ENCODE data around the gene BCAS1. TPM values are rescaled to one million over a fixed set of nuclear protein-coding genes. Genes with fewer than 3 reads are reported as not detected.

BCAS1 gene
- total and polyA plus RNA-seq, 2 donors (not counting 1 experiment from before 2014, with no cell fraction given), result 0.97 to 1.1 TPM

DNA sequence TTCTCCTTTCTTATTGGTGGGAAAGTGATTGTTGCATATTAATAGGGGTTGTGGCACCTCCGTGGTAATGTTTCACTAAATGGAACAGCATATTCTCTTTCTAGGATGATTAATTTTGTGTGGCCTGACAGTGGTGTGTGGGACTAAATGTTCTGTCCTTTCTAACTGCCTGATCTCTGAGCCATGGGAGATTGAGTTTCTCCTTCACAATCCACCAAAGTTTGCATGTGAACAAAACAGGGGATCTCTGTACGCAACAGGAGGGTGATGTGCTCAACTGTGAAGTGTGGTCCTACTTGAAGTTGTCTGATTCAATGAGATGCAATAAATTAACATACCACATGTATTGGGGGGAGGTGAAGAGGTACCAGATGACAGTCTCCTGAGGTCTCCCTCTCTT lies 19.3 kb downstream of the BCAS1 start:
- TF ChIP-seq CTCF (IDR thresholded peaks at IDR 0.05) (no peak), EZH2 (IDR thresholded peaks at IDR 0.05; ENCODE audit: borderline replicate concordance, insufficient read depth, low read depth, low read length, poor library complexity, severe bottlenecking) (no peak)
- ATAC-seq (ENCODE audit: low read depth) (no peak), DNase-seq (no peak)
- POLR2A ChIA-PET, result no interaction called here
- Mint-ChIP-seq H3K9me3 (ENCODE audit: insufficient read depth) (peaks cover 4% of the 10 kb centered on the region), H3K4me3 (no peak overlapping the region), H3K27me3 (peaks cover 4% of the 10 kb centered on the region), H3K27ac (no peak overlapping the region), H3K4me1 (peaks cover 8% of the 10 kb centered on the region)
- Histone ChIP-seq H4K20me1 (ENCODE audit: control insufficient read depth, insufficient read depth, low read length, poor library complexity, severe bottlenecking) (no peaks in the 10 kb centered on the region), H3K36me3 (replicated peaks in 1 of 2; ENCODE audit: control extremely low read depth in 1 of 2, control insufficient read depth in 1 of 2, extremely low read depth in 1 of 2, insufficient read depth in 2 of 2, low read length in 1 of 2) (no peaks in the 10 kb centered on the region), H3K79me2 (ENCODE audit: control insufficient read depth, insufficient read depth, low read length) (no peaks in the 10 kb centered on the region), H3K9ac (ENCODE audit: low read length) (no peak overlapping the region), H3K9me3 (ENCODE audit: control extremely low read depth in 1 of 3, control insufficient read depth in 2 of 3, insufficient read depth in 1 of 3, low read length in 2 of 3) (peaks cover 0 to 13% (median 11%) of the 10 kb centered on the region in 3 donors), H3K4me2 (replicated peaks; ENCODE audit: low read depth, low read length, poor library complexity, severe bottlenecking) (no peak overlapping the region), H3K4me1 (ENCODE audit: control insufficient read depth in 2 of 2, insufficient read depth in 2 of 2, low read length in 2 of 2) (no peaks in the 10 kb centered on the region), H3K27ac (ENCODE audit: low read length in 2 of 2) (no peak overlapping the region), H2AFZ (ENCODE audit: insufficient read depth, low read depth, low read length, poor library complexity, severe bottlenecking) (no peak overlapping the region), H3K27me3 (replicated peaks in 1 of 4; ENCODE audit: control extremely low read depth in 1 of 4, control insufficient read depth in 3 of 4, insufficient read depth in 4 of 4, low read length in 3 of 4) (no peaks in the 10 kb centered on the region), H3K4me3 (ENCODE audit: control extremely low read depth in 1 of 5, extremely low read depth in 1 of 5, insufficient read depth in 1 of 5, low read depth in 2 of 5, low read length in 4 of 5) (no peak overlapping the region)
- CTCF ChIA-PET, result interaction anchor here (1.2 kb wide), 1 partner anchor 11 kb away, joined by 6 read pairs; no protein-coding TSS in a partner anchor
- WGBS (ENCODE audit: insufficient coverage), result 50% methylated on average over 1 of the region's 2 CpGs
- intact Hi-C loops (cut with micrococcal nuclease), result no loop called here

GRCh38 chr20:54048891-54049545 lies 21.4 kb downstream of the BCAS1 start:
- no peak for DNase-seq
- H3K27ac Mint-ChIP-seq, result no peak overlapping the region
- H3K4me3 Mint-ChIP-seq, result no peak overlapping the region
- Histone ChIP-seq H2AFZ (ENCODE audit: insufficient read depth, low read depth, low read length, poor library complexity, severe bottlenecking) (no peak overlapping the region), H3K27me3 (replicated peaks in 1 of 4; ENCODE audit: control extremely low read depth in 1 of 4, control insufficient read depth in 3 of 4, insufficient read depth in 4 of 4, low read length in 3 of 4) (no peaks in the 10 kb centered on the region), H3K79me2 (ENCODE audit: control insufficient read depth, insufficient read depth, low read length) (no peaks in the 10 kb centered on the region), H3K4me3 (ENCODE audit: control extremely low read depth in 1 of 5, extremely low read depth in 1 of 5, insufficient read depth in 1 of 5, low read depth in 2 of 5, low read length in 4 of 5) (no peak overlapping the region), H4K20me1 (ENCODE audit: control insufficient read depth, insufficient read depth, low read length, poor library complexity, severe bottlenecking) (no peaks in the 10 kb centered on the region), H3K27ac (ENCODE audit: low read length in 2 of 2) (no peak overlapping the region), H3K4me1 (ENCODE audit: control insufficient read depth in 2 of 2, insufficient read depth in 2 of 2, low read length in 2 of 2) (no peaks in the 10 kb centered on the region), H3K36me3 (replicated peaks in 1 of 2; ENCODE audit: control extremely low read depth in 1 of 2, control insufficient read depth in 1 of 2, extremely low read depth in 1 of 2, insufficient read depth in 2 of 2, low read length in 1 of 2) (no peaks in the 10 kb centered on the region), H3K4me2 (replicated peaks; ENCODE audit: low read depth, low read length, poor library complexity, severe bottlenecking) (no peak overlapping the region), H3K9me3 (ENCODE audit: control extremely low read depth in 1 of 3, control insufficient read depth in 2 of 3, insufficient read depth in 1 of 3, low read length in 2 of 3) (peaks cover 0 to 15% (median 11%) of the 10 kb centered on the region in 3 donors), H3K9ac (ENCODE audit: low read length) (no peak overlapping the region)
- intact Hi-C loops (cut with micrococcal nuclease), result no loop called here
- CTCF ChIA-PET, result no interaction called here
- no peak for ATAC-seq (ENCODE audit: low read depth)
- peaks cover 8% of the 10 kb centered on the region for H3K4me1 Mint-ChIP-seq
- H3K27me3 Mint-ChIP-seq, result peaks cover 4% of the 10 kb centered on the region
- POLR2A ChIA-PET, result no interaction called here
- H3K9me3 Mint-ChIP-seq (ENCODE audit: insufficient read depth), result peaks cover 4% of the 10 kb centered on the region
- TF ChIP-seq EZH2 (IDR thresholded peaks at IDR 0.05; ENCODE audit: borderline replicate concordance, insufficient read depth, low read depth, low read length, poor library complexity, severe bottlenecking) (no peak), CTCF (IDR thresholded peaks at IDR 0.05) (no peak)
- 75% methylated on average over 2 of the region's 3 CpGs for WGBS (ENCODE audit: insufficient coverage)

Data from B cell (primary cell).